NT2/D1 (cell line): ENCODE measurements around the gene MANF.

Experiments
- SUZ12 ChIP-seq: IDR thresholded peaks from 2 replicates; pipeline ENCODE4 v1.6.1; 2011; ENCODE audit not compliant: insufficient read length, insufficient read depth; ENCODE audit errors: extremely low read depth
- YY1 ChIP-seq: IDR thresholded peaks from 2 replicates; pipeline ENCODE4 v1.6.1; 2011; ENCODE audit not compliant: insufficient read length, insufficient read depth

DNA sequence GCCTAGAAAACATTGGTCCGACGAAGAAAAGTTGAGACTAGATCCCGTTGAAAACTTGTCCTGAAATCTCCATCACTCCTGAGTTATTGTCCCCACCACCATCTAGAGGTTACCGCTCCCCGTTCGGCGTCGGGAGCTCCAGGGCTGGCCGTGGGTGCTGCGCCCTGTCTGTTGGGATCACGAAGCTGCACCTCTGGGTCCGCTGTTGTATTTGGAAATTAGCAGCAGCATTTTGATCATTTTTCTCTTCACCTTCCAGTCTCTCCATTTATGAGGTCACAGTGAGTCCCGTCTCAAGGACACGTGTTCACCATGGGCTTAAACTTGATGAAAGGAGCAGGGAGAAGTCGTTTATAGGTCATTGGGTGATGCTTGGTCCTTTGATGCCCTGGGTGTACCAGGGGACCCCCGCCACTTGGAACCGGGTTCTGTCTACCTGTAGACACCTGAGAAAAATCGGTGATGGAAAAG, 565 bp downstream of the MANF start:
- TF ChIP-seq YY1: no peak
- TF ChIP-seq SUZ12: no peak
